ENCODE results near the gene SRGAP2B.
"Not testable (repeated sequence)": the region's sequence is repeated elsewhere in the genome, so short reads cannot be mapped to it uniquely, and the experiment has no call there.

Gene SRGAP2B

DNA sequence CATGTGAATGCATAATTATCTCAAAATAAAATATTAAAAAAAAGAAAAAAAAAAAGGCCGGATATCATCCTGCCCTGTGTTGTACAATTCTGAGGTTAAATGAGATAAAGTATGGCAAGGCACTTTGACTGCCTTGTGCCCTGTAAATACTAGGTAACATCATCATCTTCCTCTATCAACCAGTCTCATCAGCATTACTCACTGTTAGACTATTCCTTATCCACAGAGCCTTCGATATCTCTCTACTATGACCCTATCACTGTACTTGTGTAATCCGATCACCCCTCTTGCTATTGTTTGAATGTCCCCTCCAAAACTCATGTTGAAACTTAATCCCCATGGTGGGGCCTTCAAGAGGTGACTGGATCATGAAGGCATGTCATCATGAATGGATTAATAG, 18.3 kb downstream of the SRGAP2B start:
- H3K36me3 ChIP-seq (ENCODE audit: control insufficient read depth in 2 of 2, insufficient read depth in 1 of 2, low read length in 2 of 2); H3K9me3 ChIP-seq (ENCODE audit: control insufficient read depth, insufficient read depth, low read depth, low read length); H3K4me1 ChIP-seq (ENCODE audit: control insufficient read depth, insufficient read depth, low read length); H3K4me3 ChIP-seq (ENCODE audit: low read depth, low read length); H3K27ac ChIP-seq (ENCODE audit: extremely low read depth, low read depth, low read length); CTCF ChIA-PET; POLR2A ChIA-PET: not testable (repeated sequence)

GRCh38 chr1:145074021-145074559, 21.0 kb downstream of the SRGAP2B start:
- POLR2A ChIA-PET; H3K4me3 ChIP-seq (ENCODE audit: low read depth, low read length); H3K4me1 ChIP-seq (ENCODE audit: control insufficient read depth, insufficient read depth, low read length); H3K36me3 ChIP-seq (ENCODE audit: control insufficient read depth in 2 of 2, insufficient read depth in 1 of 2, low read length in 2 of 2); H3K9me3 ChIP-seq (ENCODE audit: control insufficient read depth, insufficient read depth, low read depth, low read length); H3K27ac ChIP-seq (ENCODE audit: extremely low read depth, low read depth, low read length); CTCF ChIA-PET: not testable (repeated sequence)

DNA sequence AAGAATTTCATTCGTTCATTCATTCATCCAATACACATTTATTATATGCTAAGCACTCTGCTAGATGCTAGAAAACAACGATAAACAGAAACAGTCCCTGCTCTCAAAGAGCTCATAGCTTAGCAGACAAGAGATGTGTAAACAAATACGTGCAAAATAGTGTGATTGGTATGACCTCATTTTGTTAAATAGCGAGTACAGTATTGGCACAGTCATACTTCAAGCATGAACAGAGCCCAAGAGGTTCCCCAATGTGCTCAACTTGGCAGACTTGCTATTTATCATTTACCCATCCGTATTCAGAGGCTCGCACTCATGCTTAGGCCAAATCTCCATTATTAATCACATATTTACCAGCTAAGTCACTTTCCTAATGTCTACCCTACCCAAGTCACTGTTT, 23.6 kb downstream of the SRGAP2B start:
- POLR2A ChIA-PET; H3K9me3 ChIP-seq (ENCODE audit: control insufficient read depth, insufficient read depth, low read depth, low read length); H3K36me3 ChIP-seq (ENCODE audit: control insufficient read depth in 2 of 2, insufficient read depth in 1 of 2, low read length in 2 of 2); CTCF ChIA-PET; H3K27ac ChIP-seq (ENCODE audit: extremely low read depth, low read depth, low read length); H3K4me1 ChIP-seq (ENCODE audit: control insufficient read depth, insufficient read depth, low read length); H3K4me3 ChIP-seq (ENCODE audit: low read depth, low read length): not testable (repeated sequence)

- H3K4me3 ChIP-seq (ENCODE audit: low read depth, low read length); H3K27ac ChIP-seq (ENCODE audit: extremely low read depth, low read depth, low read length); POLR2A ChIA-PET; H3K4me1 ChIP-seq (ENCODE audit: control insufficient read depth, insufficient read depth, low read length); H3K9me3 ChIP-seq (ENCODE audit: control insufficient read depth, insufficient read depth, low read depth, low read length); CTCF ChIA-PET; H3K36me3 ChIP-seq (ENCODE audit: control insufficient read depth in 2 of 2, insufficient read depth in 1 of 2, low read length in 2 of 2): not testable (repeated sequence)
These were observed 28.6 kb downstream of the SRGAP2B start for GRCh38 chr1:145066486-145066885.

DNA sequence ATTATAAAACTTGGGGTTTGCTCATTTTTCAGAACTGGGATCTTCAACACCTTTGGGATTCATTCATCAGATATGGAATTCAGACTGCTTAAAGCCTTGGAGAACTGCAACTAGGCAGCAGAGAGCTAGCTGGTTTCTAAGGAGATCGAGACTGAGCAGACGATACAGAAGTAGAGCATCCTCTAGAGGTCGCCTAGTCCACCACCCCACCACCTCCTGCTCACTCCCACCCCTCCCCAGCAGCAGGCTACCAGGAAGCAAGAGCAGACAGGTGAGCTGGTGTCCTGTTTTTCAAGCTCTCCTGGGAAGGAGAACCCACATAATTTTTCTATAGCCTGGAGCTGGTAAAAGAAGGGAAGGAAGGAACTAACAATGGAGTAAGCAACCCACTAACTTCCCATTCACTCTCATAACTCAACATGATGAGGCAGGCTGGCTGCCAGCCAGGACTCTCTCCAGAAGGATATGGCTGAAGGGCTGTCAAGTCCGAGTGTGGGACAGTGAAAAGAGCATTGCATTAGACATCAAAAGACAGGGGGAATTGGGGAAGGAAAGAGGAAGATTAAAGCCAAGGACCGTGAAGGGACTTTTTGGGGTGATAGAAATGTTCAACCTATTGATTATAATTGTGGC, 29.8 kb downstream of the SRGAP2B start:
- POLR2A ChIA-PET; H3K36me3 ChIP-seq (ENCODE audit: control insufficient read depth in 2 of 2, insufficient read depth in 1 of 2, low read length in 2 of 2); H3K4me1 ChIP-seq (ENCODE audit: control insufficient read depth, insufficient read depth, low read length); H3K9me3 ChIP-seq (ENCODE audit: control insufficient read depth, insufficient read depth, low read depth, low read length); CTCF ChIA-PET; H3K4me3 ChIP-seq (ENCODE audit: low read depth, low read length); H3K27ac ChIP-seq (ENCODE audit: extremely low read depth, low read depth, low read length): not testable (repeated sequence)

- H3K4me1 ChIP-seq (ENCODE audit: control insufficient read depth, insufficient read depth, low read length); POLR2A ChIA-PET; CTCF ChIA-PET; H3K9me3 ChIP-seq (ENCODE audit: control insufficient read depth, insufficient read depth, low read depth, low read length); H3K27ac ChIP-seq (ENCODE audit: extremely low read depth, low read depth, low read length); H3K36me3 ChIP-seq (ENCODE audit: control insufficient read depth in 2 of 2, insufficient read depth in 1 of 2, low read length in 2 of 2); H3K4me3 ChIP-seq (ENCODE audit: low read depth, low read length): not testable (repeated sequence)
These were observed 31.0 kb downstream of the SRGAP2B start for GRCh38 chr1:145063941-145064648.

GRCh38 chr1:145063285-145063684, 31.8 kb downstream of the SRGAP2B start:
- H3K27ac ChIP-seq (ENCODE audit: extremely low read depth, low read depth, low read length); H3K9me3 ChIP-seq (ENCODE audit: control insufficient read depth, insufficient read depth, low read depth, low read length); H3K36me3 ChIP-seq (ENCODE audit: control insufficient read depth in 2 of 2, insufficient read depth in 1 of 2, low read length in 2 of 2); POLR2A ChIA-PET; H3K4me3 ChIP-seq (ENCODE audit: low read depth, low read length); H3K4me1 ChIP-seq (ENCODE audit: control insufficient read depth, insufficient read depth, low read length); CTCF ChIA-PET: not testable (repeated sequence)

DNA sequence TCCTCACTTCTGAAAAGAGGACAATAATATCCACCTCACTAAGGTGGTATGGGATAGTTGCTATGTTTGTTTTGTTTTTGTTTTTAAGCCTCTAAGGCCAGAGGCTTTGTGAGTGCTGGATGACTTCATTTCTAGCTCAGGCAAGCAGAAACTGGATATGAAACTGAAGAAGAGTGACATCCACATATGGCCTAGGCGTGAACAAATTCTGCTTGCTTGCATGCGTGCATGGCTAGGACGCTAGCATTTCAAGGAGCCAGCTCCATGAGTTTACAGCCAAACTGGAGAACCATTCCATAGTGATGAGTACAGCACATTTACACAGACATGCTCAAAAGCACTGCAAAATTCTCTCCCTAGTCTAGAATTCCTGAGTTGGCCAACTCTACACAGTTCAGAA, 36.9 kb downstream of the SRGAP2B start:
- H3K36me3 ChIP-seq (ENCODE audit: control insufficient read depth in 2 of 2, insufficient read depth in 1 of 2, low read length in 2 of 2); H3K9me3 ChIP-seq (ENCODE audit: control insufficient read depth, insufficient read depth, low read depth, low read length); H3K4me3 ChIP-seq (ENCODE audit: low read depth, low read length); POLR2A ChIA-PET; H3K4me1 ChIP-seq (ENCODE audit: control insufficient read depth, insufficient read depth, low read length); H3K27ac ChIP-seq (ENCODE audit: extremely low read depth, low read depth, low read length); CTCF ChIA-PET: not testable (repeated sequence)

GRCh38 chr1:145055217-145055760, 39.8 kb downstream of the SRGAP2B start:
- H3K4me1 ChIP-seq (ENCODE audit: control insufficient read depth, insufficient read depth, low read length); CTCF ChIA-PET; H3K36me3 ChIP-seq (ENCODE audit: control insufficient read depth in 2 of 2, insufficient read depth in 1 of 2, low read length in 2 of 2); H3K9me3 ChIP-seq (ENCODE audit: control insufficient read depth, insufficient read depth, low read depth, low read length); H3K27ac ChIP-seq (ENCODE audit: extremely low read depth, low read depth, low read length); POLR2A ChIA-PET; H3K4me3 ChIP-seq (ENCODE audit: low read depth, low read length): not testable (repeated sequence)

DNA sequence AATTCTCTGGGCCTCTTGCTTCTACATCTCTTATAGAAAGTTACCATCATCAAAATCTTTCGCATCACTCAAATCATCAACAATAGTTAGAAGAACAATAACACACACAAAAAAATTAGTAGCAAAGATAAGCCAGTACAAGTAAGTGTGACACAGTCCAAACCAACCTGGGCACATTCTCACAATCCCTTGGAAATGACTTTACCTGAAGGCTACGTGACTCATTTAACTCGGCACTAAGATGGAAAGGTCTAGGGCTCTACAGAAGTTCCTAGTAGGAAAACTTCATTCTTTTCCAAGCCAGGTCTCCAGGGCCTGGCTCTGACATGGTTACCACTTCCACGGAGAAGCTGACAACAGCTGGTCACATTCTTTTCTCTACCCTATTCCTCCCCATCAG, 41.7 kb downstream of the SRGAP2B start:
- H3K4me3 ChIP-seq (ENCODE audit: low read depth, low read length); POLR2A ChIA-PET; H3K27ac ChIP-seq (ENCODE audit: extremely low read depth, low read depth, low read length); CTCF ChIA-PET; H3K36me3 ChIP-seq (ENCODE audit: control insufficient read depth in 2 of 2, insufficient read depth in 1 of 2, low read length in 2 of 2); H3K4me1 ChIP-seq (ENCODE audit: control insufficient read depth, insufficient read depth, low read length); H3K9me3 ChIP-seq (ENCODE audit: control insufficient read depth, insufficient read depth, low read depth, low read length): not testable (repeated sequence)

- H3K4me3 ChIP-seq (ENCODE audit: low read depth, low read length); POLR2A ChIA-PET; H3K4me1 ChIP-seq (ENCODE audit: control insufficient read depth, insufficient read depth, low read length); H3K9me3 ChIP-seq (ENCODE audit: control insufficient read depth, insufficient read depth, low read depth, low read length); H3K27ac ChIP-seq (ENCODE audit: extremely low read depth, low read depth, low read length); CTCF ChIA-PET; H3K36me3 ChIP-seq (ENCODE audit: control insufficient read depth in 2 of 2, insufficient read depth in 1 of 2, low read length in 2 of 2): not testable (repeated sequence)
These were observed 42.9 kb downstream of the SRGAP2B start for GRCh38 chr1:145052019-145052776.

Data from HEK293 (cell line).